Inflammatory macrophage treated with lipopolysaccharide for 4 hours (primary cell): ENCODE measurements around the gene HTR2A.
A peak's percentile ranks its signal among the peaks of the same experiment; 100 is the strongest.

ENCODE experiments used
- DNase-seq: peaks from one replicate; pipeline ENCODE4 v3.0.0-alpha.2; 2020

Gene HTR2A

DNA sequence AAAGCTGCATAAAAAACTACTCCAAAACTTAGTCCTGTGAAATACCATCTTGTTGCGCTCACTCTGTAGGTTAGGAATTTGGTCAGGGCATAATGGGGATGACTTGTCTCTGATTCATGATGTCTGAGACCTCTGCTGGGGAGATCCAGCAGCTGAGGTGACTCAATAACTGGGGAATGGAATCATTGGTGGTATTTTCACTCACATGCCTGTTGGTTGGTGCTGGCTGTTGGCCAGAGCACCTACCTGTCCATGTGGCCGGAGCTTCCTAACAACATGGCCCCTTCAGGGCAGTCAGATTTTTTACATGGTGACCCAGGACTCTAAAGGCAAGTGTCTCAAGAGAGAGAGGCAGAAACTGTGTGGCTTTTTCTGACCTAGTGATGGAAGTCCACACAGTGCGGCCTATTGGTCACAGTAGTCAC is 92.5 kb downstream of the HTR2A start:
- DNase-seq, result no peak

DNA sequence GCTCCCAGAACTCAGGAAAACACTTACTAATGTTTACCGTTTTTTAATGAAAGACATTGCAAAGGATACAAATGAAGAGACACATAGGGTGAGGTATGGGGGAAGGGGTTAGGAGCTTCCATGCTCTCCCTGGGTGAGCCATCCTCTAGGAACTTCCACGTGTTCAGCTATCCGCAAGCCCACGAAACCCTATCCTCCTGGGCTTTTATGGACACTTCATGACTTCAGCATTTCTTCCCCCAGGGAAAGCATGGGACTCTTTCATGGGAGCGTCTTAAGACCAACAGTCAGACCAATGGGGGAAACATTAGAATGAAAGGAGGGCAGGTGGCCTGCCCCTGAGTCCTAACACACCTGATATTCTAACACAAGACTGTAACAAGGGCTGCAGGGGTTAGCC is 93.3 kb downstream of the HTR2A start:
- DNase-seq, result no peak

- no peak for DNase-seq
Observed at GRCh38 chr13:46801858-46802257, 95.0 kb downstream of the HTR2A start.

DNA sequence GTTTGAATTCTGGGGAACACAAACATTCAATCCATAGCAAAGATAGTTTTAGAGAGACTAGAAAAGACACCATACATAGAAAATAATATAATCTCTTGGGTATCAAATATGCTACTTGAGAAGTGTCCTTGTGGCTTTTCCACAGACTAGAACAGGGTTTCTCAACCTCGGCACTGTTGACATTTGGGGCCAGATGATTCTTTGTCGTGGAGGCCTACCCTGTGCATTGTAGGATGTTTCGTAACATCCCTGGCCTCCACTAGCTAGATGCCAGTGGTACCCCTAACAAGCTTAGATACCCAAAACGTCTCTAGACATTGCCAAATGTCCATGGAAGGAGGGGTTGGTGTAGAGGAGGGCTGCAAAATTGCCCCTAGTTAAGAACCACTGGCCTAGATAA is 97.7 kb downstream of the HTR2A start:
- DNase-seq, result no peak

DNA sequence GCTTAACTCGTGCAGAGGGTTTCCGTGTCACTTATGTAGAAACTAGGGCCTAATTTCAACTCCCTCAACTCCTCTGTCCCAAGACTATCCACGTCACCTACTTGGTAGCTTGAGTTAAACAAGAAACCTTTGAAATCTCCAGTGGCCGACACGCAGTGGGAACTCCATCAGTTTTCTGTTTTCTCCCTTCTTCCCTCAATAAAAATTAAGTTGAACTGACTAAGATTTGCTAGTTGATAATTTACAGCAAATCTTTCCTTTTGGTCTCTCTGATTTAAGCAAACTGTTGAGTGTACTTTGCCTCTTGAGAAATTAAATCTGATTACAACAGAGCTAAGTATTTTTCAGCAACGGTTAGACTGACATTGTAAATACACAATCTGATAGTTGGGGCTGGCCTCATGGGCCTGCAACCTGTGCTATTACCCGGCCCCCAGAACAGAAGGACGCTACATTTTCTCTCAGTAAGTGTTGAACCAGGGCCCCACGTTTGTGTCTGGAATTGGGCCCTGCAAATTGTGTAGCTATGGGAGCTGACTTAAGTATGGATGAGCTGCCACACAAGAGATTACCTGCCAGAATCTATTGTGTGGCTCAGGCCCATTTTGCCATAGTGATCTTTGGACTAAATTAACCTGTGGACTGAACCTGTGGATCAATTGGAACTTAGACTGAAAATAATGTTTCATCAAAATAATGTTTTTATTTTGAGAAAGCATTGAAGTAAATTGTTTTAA is 99.2 kb downstream of the HTR2A start:
- peak; percentile 4 for DNase-seq

GRCh38 chr13:46796515-46797474 is 100.1 kb downstream of the HTR2A start, which contains the start of gene ESD:
Gene ESD (minus strand): TSS chr13:46797161. CDS start chr13:46791413, 5,748 bp downstream.
- peak; percentile 90 for DNase-seq

- no peak for DNase-seq
Observed at GRCh38 chr13:46796129-46796514, 100.7 kb downstream of the HTR2A start.

GRCh38 chr13:46795321-46795720 is 101.5 kb downstream of the HTR2A start:
- no peak for DNase-seq

GRCh38 chr13:46783504-46783903 is 113.3 kb downstream of the HTR2A start:
- DNase-seq, result no peak

- DNase-seq, result no peak
Observed at GRCh38 chr13:46782691-46783090, 114.2 kb downstream of the HTR2A start.

- no peak for DNase-seq
Observed at GRCh38 chr13:46782066-46782465, 114.8 kb downstream of the HTR2A start.
